ENCODE data around the gene SPTBN4. TPM values are rescaled to one million over a fixed set of nuclear protein-coding genes. Genes with fewer than 3 reads are reported as not detected.
"Not testable (repeated sequence)": the region's sequence is repeated elsewhere in the genome, so short reads cannot be mapped to it uniquely, and the experiment has no call there.

SPTBN4 gene
- total RNA-seq, 1 experiment from 2014 or later = 0.48 TPM

- H3K4me3 ChIP-seq = no peak overlapping the region
- no peak overlapping the region for H2AFZ ChIP-seq
- no peak overlapping the region for H3K27ac ChIP-seq
- no peak overlapping the region for H3K4me2 ChIP-seq
- no peaks in the 10 kb centered on the region for H3F3A ChIP-seq (ENCODE audit: insufficient read depth, low read depth)
- no peaks in the 10 kb centered on the region for H3K36me3 ChIP-seq (ENCODE audit: low read depth)
- H4K20me1 ChIP-seq (ENCODE audit: insufficient read depth) = no peaks in the 10 kb centered on the region
- ChIA-PET POLR2A (ENCODE audit: unreplicated experiment) (no interaction called here), CTCF (no interaction called here)
- no peaks in the 10 kb centered on the region for H3K27me3 ChIP-seq (ENCODE audit: insufficient read depth, low read depth)
- no peaks in the 10 kb centered on the region for H3K9me3 ChIP-seq (ENCODE audit: insufficient read depth, low read depth)
- no TSS peak for BruUV-seq (replicated peaks)
- no peaks in the 10 kb centered on the region for H3K9me2 ChIP-seq (ENCODE audit: insufficient read depth)
- intact Hi-C loops (cut with micrococcal nuclease; ENCODE audit: unreplicated experiment) = no loop called here
- no peaks in the 10 kb centered on the region for H3K79me2 ChIP-seq (ENCODE audit: low read depth)
- no peak for TF ChIP-seq EZH2 (IDR thresholded peaks at IDR 0.05; ENCODE audit: low read depth)
- TF ChIP-seq CTCF (conservative IDR thresholded peaks at IDR 0.05) = no peak
- DNase-seq = no peak
- no peaks in the 10 kb centered on the region for H3K4me1 ChIP-seq (replicated peaks; ENCODE audit: insufficient read depth)
Observed at GRCh38 chr19:40474737-40475136, 7.9 kb downstream of the SPTBN4 start.

GRCh38 chr19:40475878-40476644 lies 9.3 kb downstream of the SPTBN4 start:
- BruUV-seq (replicated peaks); H3F3A ChIP-seq (ENCODE audit: insufficient read depth, low read depth); H3K36me3 ChIP-seq (ENCODE audit: low read depth); H3K27me3 ChIP-seq (ENCODE audit: insufficient read depth, low read depth); H3K79me2 ChIP-seq (ENCODE audit: low read depth); H3K27ac ChIP-seq; DNase-seq; POLR2A ChIA-PET (ENCODE audit: unreplicated experiment); H3K9me2 ChIP-seq (ENCODE audit: insufficient read depth); H3K4me3 ChIP-seq; H2AFZ ChIP-seq; intact Hi-C loops (cut with micrococcal nuclease; ENCODE audit: unreplicated experiment); H3K4me1 ChIP-seq (replicated peaks; ENCODE audit: insufficient read depth); H3K9me3 ChIP-seq (ENCODE audit: insufficient read depth, low read depth); H4K20me1 ChIP-seq (ENCODE audit: insufficient read depth); H3K4me2 ChIP-seq: not testable (repeated sequence)
- CTCF ChIA-PET = interaction anchor here (0.6 kb wide), 1 partner anchor 316 kb away, joined by 3 read pairs; no protein-coding TSS in a partner anchor

- TF ChIP-seq CTCF (conservative IDR thresholded peaks at IDR 0.05) = no peak
- TF ChIP-seq EZH2 (IDR thresholded peaks at IDR 0.05; ENCODE audit: low read depth) = no peak
- DNase-seq = no peak
Observed at GRCh38 chr19:40486017-40486416, 19.2 kb downstream of the SPTBN4 start.

More at GRCh38 chr19:40486017-40486416, 19.2 kb downstream of the SPTBN4 start:
- no peaks in the 10 kb centered on the region for H3K9me2 ChIP-seq (ENCODE audit: insufficient read depth)
- no peaks in the 10 kb centered on the region for H3K4me1 ChIP-seq (replicated peaks; ENCODE audit: insufficient read depth)
- no peak overlapping the region for H3K4me3 ChIP-seq
- H2AFZ ChIP-seq = no peak overlapping the region
- H3K36me3 ChIP-seq (ENCODE audit: low read depth) = no peaks in the 10 kb centered on the region
- no TSS peak for BruUV-seq (replicated peaks)
- no peak overlapping the region for H3K4me2 ChIP-seq
- no peaks in the 10 kb centered on the region for H3K9me3 ChIP-seq (ENCODE audit: insufficient read depth, low read depth)
- H4K20me1 ChIP-seq (ENCODE audit: insufficient read depth) = no peaks in the 10 kb centered on the region
- ChIA-PET CTCF (no interaction called here), POLR2A (ENCODE audit: unreplicated experiment) (interaction anchor here (0.7 kb wide), 1 partner anchor 66 kb away, joined by 18 read pairs; no protein-coding TSS in a partner anchor)
- no peaks in the 10 kb centered on the region for H3K27me3 ChIP-seq (ENCODE audit: insufficient read depth, low read depth)
- H3K27ac ChIP-seq = no peak overlapping the region
- H3F3A ChIP-seq (ENCODE audit: insufficient read depth, low read depth) = no peaks in the 10 kb centered on the region
- intact Hi-C loops (cut with micrococcal nuclease; ENCODE audit: unreplicated experiment) = no loop called here
- no peaks in the 10 kb centered on the region for H3K79me2 ChIP-seq (ENCODE audit: low read depth)

All from PC-9 (cell line).